Suprapubic skin (tissue), 4 donors: ENCODE measurements around the gene S100A10. TPM values are rescaled to one million over a fixed set of nuclear protein-coding genes. Genes with fewer than 3 reads are reported as not detected.
A peak's percentile ranks its signal among the peaks of the same experiment; 100 is the strongest.

Experiments
- DNase-seq, 2 donors: peaks; one replicate each; pipeline ENCODE4 v3.0.0-alpha.2; 2019; ENCODE audit warnings: low spot score in 2 of 2
- H3K27ac ChIP-seq: fragments of 200-600 bp; sonication (generic); one replicate; pipeline ENCODE4 v1.5.1; 2019
- H3K27me3 ChIP-seq: fragments of 200-600 bp; sonication (generic); one replicate; pipeline ENCODE4 v1.5.1; 2019
- H3K36me3 ChIP-seq: fragments of 200-600 bp; sonication (generic); one replicate; pipeline ENCODE4 v1.5.1; 2019
- H3K4me1 ChIP-seq: fragments of 200-600 bp; sonication (generic); one replicate; pipeline ENCODE4 v1.5.1; 2019
- H3K4me3 ChIP-seq: fragments of 200-600 bp; sonication (generic); one replicate; pipeline ENCODE4 v1.5.1; 2019; ENCODE audit warnings: mild to moderate bottlenecking
- H3K9me3 ChIP-seq: fragments of 200-600 bp; sonication (generic); one replicate; pipeline ENCODE4 v1.5.1; 2019
- EP300 ChIP-seq: sonication (generic); formaldehyde crosslinking; IDR thresholded peaks from one replicate; pipeline ENCODE4 v1.6.1; 2017; ENCODE audit warnings: antibody characterized with exemption
- POLR2A ChIP-seq, 2 donors: fragments of 450-650 bp; IDR thresholded peaks; one replicate each; pipeline ENCODE4 v1.6.1; 2017; ENCODE audit warnings: antibody characterized with exemption in 2 of 2, mild to moderate bottlenecking in 2 of 2, moderate library complexity in 2 of 2
- POLR2AphosphoS5 ChIP-seq, 3 donors: sonication (generic); formaldehyde crosslinking; IDR thresholded peaks; one replicate each; pipeline ENCODE4 v1.6.1; 2017; ENCODE audit warnings: antibody characterized with exemption in 3 of 3
- WGBS: methylation state at CpG from one replicate; pipeline ENCODE4 v1.1.5; 2018; 5-methylcytosine and 5-hydroxymethylcytosine counted together
- total RNA-seq, 4 donors: library from RNA; depleted of rRNA; stranded (reverse); fragments of >200 nt; gene quantifications; one replicate each; pipeline ENCODE4 v1.1.0, GENCODE V29; 2016
- TF ChIP-seq, protein P1 (sequence below), 2 donors: fragments of 200-600 bp in 1 of 2; fragments of 450-650 bp in 1 of 2; sonication (generic) in 1 of 2; IDR thresholded peaks; one replicate each; pipeline ENCODE4 v1.5.1; 2016 to 2019; ENCODE audit warnings: antibody characterized with exemption in 2 of 2, mild to moderate bottlenecking in 1 of 2, moderate library complexity in 1 of 2

S100A10 gene
- total RNA-seq, 4 donors from 2014 or later, result 109 to 247 (median 171) TPM

DNA sequence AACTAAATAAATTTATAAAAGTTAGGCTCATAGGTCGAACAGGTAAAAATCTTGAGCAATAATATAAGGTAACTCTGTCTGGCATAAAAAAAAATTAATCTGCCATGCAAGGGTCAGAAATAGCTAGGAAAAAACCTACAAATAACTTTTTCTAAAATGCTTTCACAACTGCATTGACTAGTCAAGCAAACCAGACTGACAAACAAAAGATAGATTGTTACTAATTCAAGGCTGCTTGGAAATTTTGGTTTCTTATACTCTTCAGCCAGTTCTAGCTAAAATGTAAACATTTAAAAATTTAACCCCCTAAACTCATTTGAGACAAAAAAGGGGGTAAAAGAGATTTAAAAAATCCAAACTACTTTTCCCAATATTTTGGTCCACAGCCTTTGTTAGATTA is 40.8 kb downstream of the S100A10 start:
- H3K4me3 ChIP-seq, result no peak overlapping the region
- H3K4me1 ChIP-seq, result peaks cover 15% of the 10 kb centered on the region
- no peak for TF ChIP-seq POLR2A (IDR thresholded peaks at IDR 0.05)
- no peak for TF ChIP-seq EP300
- TF ChIP-seq POLR2AphosphoS5 (IDR thresholded peaks at IDR 0.05), result no peak
- TF ChIP-seq, protein P1, sequence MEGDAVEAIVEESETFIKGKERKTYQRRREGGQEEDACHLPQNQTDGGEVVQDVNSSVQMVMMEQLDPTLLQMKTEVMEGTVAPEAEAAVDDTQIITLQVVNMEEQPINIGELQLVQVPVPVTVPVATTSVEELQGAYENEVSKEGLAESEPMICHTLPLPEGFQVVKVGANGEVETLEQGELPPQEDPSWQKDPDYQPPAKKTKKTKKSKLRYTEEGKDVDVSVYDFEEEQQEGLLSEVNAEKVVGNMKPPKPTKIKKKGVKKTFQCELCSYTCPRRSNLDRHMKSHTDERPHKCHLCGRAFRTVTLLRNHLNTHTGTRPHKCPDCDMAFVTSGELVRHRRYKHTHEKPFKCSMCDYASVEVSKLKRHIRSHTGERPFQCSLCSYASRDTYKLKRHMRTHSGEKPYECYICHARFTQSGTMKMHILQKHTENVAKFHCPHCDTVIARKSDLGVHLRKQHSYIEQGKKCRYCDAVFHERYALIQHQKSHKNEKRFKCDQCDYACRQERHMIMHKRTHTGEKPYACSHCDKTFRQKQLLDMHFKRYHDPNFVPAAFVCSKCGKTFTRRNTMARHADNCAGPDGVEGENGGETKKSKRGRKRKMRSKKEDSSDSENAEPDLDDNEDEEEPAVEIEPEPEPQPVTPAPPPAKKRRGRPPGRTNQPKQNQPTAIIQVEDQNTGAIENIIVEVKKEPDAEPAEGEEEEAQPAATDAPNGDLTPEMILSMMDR (IDR thresholded peaks at IDR 0.05), result no peak
- H3K9me3 ChIP-seq, result no peaks in the 10 kb centered on the region
- DNase-seq, result no peak
- H3K27ac ChIP-seq, result no peak overlapping the region
- H3K27me3 ChIP-seq, result no peaks in the 10 kb centered on the region
- no peaks in the 10 kb centered on the region for H3K36me3 ChIP-seq
- 81% methylated on average over 1 of the region's 1 CpG for WGBS

DNA sequence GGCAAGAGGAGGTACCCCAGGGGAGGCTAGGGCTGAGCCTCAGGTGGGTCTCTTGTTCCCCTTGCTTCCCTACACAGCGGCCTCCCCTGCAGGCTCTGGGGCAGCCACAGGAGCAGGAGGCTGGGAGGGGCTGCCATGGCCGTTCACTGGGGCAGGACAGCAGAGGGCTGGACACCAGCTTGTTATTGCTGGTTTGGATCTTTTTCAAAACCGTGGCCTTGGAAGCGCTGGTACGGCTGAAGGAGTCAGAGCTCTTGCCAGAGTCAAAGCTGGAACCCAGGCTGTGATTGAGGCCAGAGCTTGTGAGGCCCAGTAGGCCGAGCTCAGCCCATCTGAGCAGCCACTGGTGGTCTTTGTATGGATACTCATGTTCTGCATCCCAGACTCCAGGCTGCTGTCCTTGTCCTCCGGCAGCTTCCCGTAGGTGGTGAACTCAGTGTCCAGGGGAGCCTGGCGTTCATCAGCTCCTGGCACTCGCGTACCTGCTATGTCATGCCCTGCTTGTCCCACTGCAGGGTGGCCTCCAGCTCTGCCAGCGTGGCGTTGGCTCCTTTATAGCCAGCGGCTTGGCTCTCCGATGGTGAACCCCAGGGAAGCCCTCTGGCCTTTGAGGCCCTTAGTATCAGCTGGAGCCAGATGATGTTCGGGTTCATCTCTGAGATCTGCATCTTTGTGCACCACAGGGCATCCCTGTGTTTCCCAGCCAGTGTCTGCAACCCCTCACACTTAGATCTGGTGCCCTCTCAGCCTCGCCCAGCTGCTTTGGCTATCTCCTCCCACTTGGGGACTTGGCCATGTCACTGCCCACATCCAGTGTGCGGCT is 44.1 kb downstream of the S100A10 start:
- 84% methylated on average over 11 of the region's 18 CpGs for WGBS
- Histone ChIP-seq H3K4me3 (no peak overlapping the region), H3K27me3 (no peaks in the 10 kb centered on the region), H3K36me3 (no peaks in the 10 kb centered on the region), H3K4me1 (peaks cover 46% of the 10 kb centered on the region), H3K9me3 (no peaks in the 10 kb centered on the region), H3K27ac (peak overlapping the region; percentile 18)
- DNase-seq, result peak in 1 of 2 donors; percentile 60
- TF ChIP-seq POLR2A (IDR thresholded peaks at IDR 0.05) (no peak), EP300 (no peak), POLR2AphosphoS5 (IDR thresholded peaks at IDR 0.05) (no peak)
- TF ChIP-seq, protein P1 (IDR thresholded peaks at IDR 0.05), result no peak

DNA sequence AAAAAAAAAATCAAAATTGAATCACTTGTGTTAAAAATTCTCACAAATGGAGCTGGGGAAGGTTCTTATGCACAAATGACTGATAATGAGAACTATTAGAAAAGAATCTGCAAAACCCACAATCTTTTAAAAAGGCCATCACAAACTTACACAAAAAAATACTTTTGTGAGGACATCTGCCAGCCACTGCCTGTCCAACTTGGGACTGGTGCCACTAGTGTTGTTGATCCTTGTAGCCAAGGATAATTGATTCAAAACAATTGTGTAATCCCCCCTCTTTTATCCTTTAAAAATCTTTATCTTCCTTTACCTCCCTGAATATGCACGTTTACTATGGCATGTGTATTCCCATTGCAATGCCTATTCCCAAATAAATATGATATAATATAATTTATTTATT is 45.2 kb downstream of the S100A10 start:
- TF ChIP-seq POLR2AphosphoS5 (IDR thresholded peaks at IDR 0.05) (no peak), POLR2A (IDR thresholded peaks at IDR 0.05) (no peak), EP300 (no peak)
- TF ChIP-seq, protein P1 (IDR thresholded peaks at IDR 0.05), result no peak
- 33% methylated on average over 1 of the region's 1 CpG for WGBS
- H3K36me3 ChIP-seq, result no peaks in the 10 kb centered on the region
- H3K4me1 ChIP-seq, result peaks cover 55% of the 10 kb centered on the region
- H3K4me3 ChIP-seq, result no peak overlapping the region
- no peak overlapping the region for H3K27ac ChIP-seq
- H3K27me3 ChIP-seq, result no peaks in the 10 kb centered on the region
- H3K9me3 ChIP-seq, result no peaks in the 10 kb centered on the region
- DNase-seq, result no peak

DNA sequence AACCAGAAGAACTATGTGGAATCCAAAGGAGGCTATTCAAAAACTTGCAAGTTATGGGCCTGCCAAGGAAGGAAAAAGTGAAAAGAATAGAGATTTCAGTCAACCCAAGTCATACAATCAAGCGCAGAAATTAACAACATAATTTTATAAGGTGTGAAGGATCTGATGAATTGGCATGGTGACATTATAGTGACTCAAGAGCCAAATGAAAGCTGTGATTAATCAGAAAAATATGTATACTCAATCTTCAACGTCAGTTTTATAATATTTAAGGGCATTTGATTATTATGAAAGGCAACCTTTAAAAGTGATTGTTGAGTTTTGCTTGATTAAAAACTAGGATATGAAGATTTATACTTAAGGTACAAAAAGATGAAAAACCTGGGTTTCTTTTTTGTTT is 46.5 kb downstream of the S100A10 start:
- H3K27ac ChIP-seq, result peak overlapping the region; percentile 91

More for the DNA sequence above, 46.5 kb downstream of the S100A10 start:
- WGBS, result 38% methylated on average over 2 of the region's 2 CpGs
- DNase-seq, result no peak
- Histone ChIP-seq H3K4me1 (peaks cover 56% of the 10 kb centered on the region), H3K4me3 (no peak overlapping the region), H3K9me3 (no peaks in the 10 kb centered on the region), H3K36me3 (no peaks in the 10 kb centered on the region), H3K27me3 (no peaks in the 10 kb centered on the region)
- no peak for TF ChIP-seq EP300
- TF ChIP-seq, protein P1 (IDR thresholded peaks at IDR 0.05), result no peak
- no peak for TF ChIP-seq POLR2AphosphoS5 (IDR thresholded peaks at IDR 0.05)
- no peak for TF ChIP-seq POLR2A (IDR thresholded peaks at IDR 0.05)
